Trophoblast cell (in vitro differentiated cells and primary cell): Measurements from ENCODE around the gene TMEM45B.

Experiments
- DNase-seq, 2 donors: peaks; one replicate each; pipeline ENCODE4 v3.0.0-alpha.2; 2016
- H2AFZ ChIP-seq: 2 replicates; pipeline ENCODE4 v1.6.1; 2013; ENCODE audit warnings: low read length, moderate library complexity, mild to moderate bottlenecking; ENCODE audit not compliant: insufficient read depth, poor library complexity
- H2AK5ac ChIP-seq: 2 replicates; pipeline ENCODE4 v1.6.1; 2013; ENCODE audit warnings: mild to moderate bottlenecking, low read length
- H2BK120ac ChIP-seq: 2 replicates; pipeline ENCODE4 v1.6.1; 2013; ENCODE audit warnings: low read length, mild to moderate bottlenecking, moderate library complexity; ENCODE audit not compliant: insufficient read depth, poor library complexity
- H2BK12ac ChIP-seq: 2 replicates; pipeline ENCODE4 v1.6.1; 2013; ENCODE audit warnings: mild to moderate bottlenecking, low read length, moderate library complexity
- H2BK5ac ChIP-seq: 2 replicates; pipeline ENCODE4 v1.6.1; 2013; ENCODE audit warnings: low read length, low read depth, moderate library complexity, mild to moderate bottlenecking; ENCODE audit not compliant: poor library complexity
- H3K14ac ChIP-seq: 2 replicates; pipeline ENCODE4 v1.6.1; 2013; ENCODE audit warnings: mild to moderate bottlenecking, low read length
- H3K18ac ChIP-seq: 2 replicates; pipeline ENCODE4 v1.6.1; 2013; ENCODE audit warnings: mild to moderate bottlenecking, low read length
- H3K23ac ChIP-seq: 2 replicates; pipeline ENCODE4 v1.6.1; 2013; ENCODE audit warnings: low read length
- H3K27ac ChIP-seq: 2 replicates; pipeline ENCODE4 v1.5.1; 2013; ENCODE audit warnings: low read depth, mild to moderate bottlenecking, inconsistent platforms, low read length, moderate library complexity
- H3K27me3 ChIP-seq: 2 replicates; pipeline ENCODE4 v1.6.1; 2013; ENCODE audit warnings: inconsistent platforms, mild to moderate bottlenecking, low read length, moderate library complexity; ENCODE audit not compliant: insufficient read depth
- H3K36me3 ChIP-seq, 2 experiments: 1 replicate in 1 of 2; 2 replicates in 1 of 2; pipeline ENCODE4 v1.6.1; 2013; ENCODE audit warnings: low read length in 2 of 2, mild to moderate bottlenecking in 2 of 2, moderate library complexity in 1 of 2; ENCODE audit not compliant: insufficient read depth in 2 of 2, control insufficient read depth in 1 of 2
- H3K4ac ChIP-seq: 2 replicates; pipeline ENCODE4 v1.6.1; 2013; ENCODE audit warnings: low read depth, mild to moderate bottlenecking, low read length, moderate library complexity
- H3K4me1 ChIP-seq, 2 experiments: 1 replicate in 1 of 2; 2 replicates in 1 of 2; pipeline ENCODE4 v1.6.1; 2013; ENCODE audit warnings: low read length in 2 of 2, mild to moderate bottlenecking in 2 of 2, moderate library complexity in 1 of 2; ENCODE audit not compliant: insufficient read depth in 2 of 2, control insufficient read depth in 1 of 2
- H3K4me2 ChIP-seq: 2 replicates; pipeline ENCODE4 v1.6.1; 2013; ENCODE audit warnings: inconsistent platforms, mild to moderate bottlenecking, low read length, moderate library complexity
- H3K4me3 ChIP-seq: 2 replicates; pipeline ENCODE4 v1.5.1; 2013; ENCODE audit warnings: mild to moderate bottlenecking, low read depth, low read length, inconsistent platforms
- H3K79me1 ChIP-seq: one replicate; pipeline ENCODE4 v1.6.1; 2013; ENCODE audit warnings: low read length
- H3K79me2 ChIP-seq: 2 replicates; pipeline ENCODE4 v1.6.1; 2013; ENCODE audit warnings: low read length, mild to moderate bottlenecking; ENCODE audit not compliant: control insufficient read depth, insufficient read depth, poor library complexity
- H3K9ac ChIP-seq: 2 replicates; pipeline ENCODE4 v1.6.1; 2013; ENCODE audit warnings: mild to moderate bottlenecking, low read length
- H3K9me3 ChIP-seq: 2 replicates; pipeline ENCODE4 v1.6.1; 2013; ENCODE audit warnings: low read depth, mild to moderate bottlenecking, control low read depth, inconsistent platforms, low read length; ENCODE audit not compliant: insufficient read depth
- H4K12ac ChIP-seq: 2 replicates; pipeline ENCODE4 v1.6.1; 2013; ENCODE audit warnings: low read depth, mild to moderate bottlenecking, low read length, moderate library complexity
- H4K8ac ChIP-seq: 2 replicates; pipeline ENCODE4 v1.6.1; 2013; ENCODE audit warnings: low read depth, mild to moderate bottlenecking, low read length, moderate library complexity
- H4K91ac ChIP-seq: one replicate; pipeline ENCODE4 v1.6.1; 2013; ENCODE audit warnings: low read depth, mild to moderate bottlenecking, low read length, moderate library complexity
- WGBS: extraction: QIAGEN DNeasy Blood & Tissue Kit; methylation state at CpG from one replicate; pipeline ENCODE4 v1.1.7; 2013; ENCODE audit warnings: missing lambda C conversion rate; ENCODE audit not compliant: insufficient read length, insufficient coverage; ENCODE audit errors: extremely low coverage; 5-methylcytosine and 5-hydroxymethylcytosine counted together

The TMEM45B gene

GRCh38 chr11:129871914-129872313 lies 56.3 kb downstream of the TMEM45B start:
- H4K12ac ChIP-seq, result no peak overlapping the region
- H2BK5ac ChIP-seq, result no peak overlapping the region
- H3K4me1 ChIP-seq, result no peaks in the 10 kb centered on the region
- no peak overlapping the region for H3K14ac ChIP-seq
- no peak overlapping the region for H3K4me3 ChIP-seq
- DNase-seq, result no peak
- H4K8ac ChIP-seq, result no peak overlapping the region
- no peak overlapping the region for H3K18ac ChIP-seq
- no peak overlapping the region for H3K9ac ChIP-seq
- no peak overlapping the region for H3K27ac ChIP-seq
- H2BK120ac ChIP-seq, result no peak overlapping the region
- H3K4me2 ChIP-seq, result no peak overlapping the region
- no peak overlapping the region for H2AK5ac ChIP-seq
- peaks cover 51 to 68% of the 10 kb centered on the region in 2 experiments for H3K36me3 ChIP-seq
- H3K27me3 ChIP-seq, result no peaks in the 10 kb centered on the region
- no CpG with 5 or more reads among the region's 7 CpGs for WGBS
- H2BK12ac ChIP-seq, result no peak overlapping the region
- no peaks in the 10 kb centered on the region for H3K79me1 ChIP-seq
- no peaks in the 10 kb centered on the region for H3K79me2 ChIP-seq
- no peak overlapping the region for H4K91ac ChIP-seq
- no peak overlapping the region for H3K23ac ChIP-seq
- H2AFZ ChIP-seq, result no peak overlapping the region
- no peak overlapping the region for H3K4ac ChIP-seq
- no peaks in the 10 kb centered on the region for H3K9me3 ChIP-seq

- Histone ChIP-seq H3K9ac (no peak overlapping the region), H3K4me1 (no peaks in the 10 kb centered on the region), H3K23ac (no peak overlapping the region), H3K27ac (no peak overlapping the region), H4K12ac (no peak overlapping the region), H3K27me3 (no peaks in the 10 kb centered on the region), H2BK120ac (no peak overlapping the region), H2AK5ac (no peak overlapping the region), H3K4me2 (no peak overlapping the region), H4K91ac (no peak overlapping the region), H2BK12ac (no peak overlapping the region), H3K14ac (no peak overlapping the region), H3K4me3 (no peak overlapping the region), H3K9me3 (peaks cover 2% of the 10 kb centered on the region), H4K8ac (no peak overlapping the region), H3K36me3 (peaks cover 50 to 79% of the 10 kb centered on the region in 2 experiments), H3K4ac (no peak overlapping the region), H3K79me1 (no peaks in the 10 kb centered on the region), H2AFZ (no peak overlapping the region), H3K18ac (no peak overlapping the region), H2BK5ac (no peak overlapping the region), H3K79me2 (no peaks in the 10 kb centered on the region)
- WGBS, result no CpG with 5 or more reads among the region's 3 CpGs
- no peak for DNase-seq
Observed at GRCh38 chr11:129880311-129880710, 64.7 kb downstream of the TMEM45B start.

GRCh38 chr11:129881570-129882170 lies 66.0 kb downstream of the TMEM45B start:
- no peak overlapping the region for H2BK120ac ChIP-seq
- no CpG with 5 or more reads among the region's 9 CpGs for WGBS
- H2AK5ac ChIP-seq, result no peak overlapping the region
- H3K4me3 ChIP-seq, result no peak overlapping the region
- H3K9ac ChIP-seq, result no peak overlapping the region
- H3K79me2 ChIP-seq, result no peaks in the 10 kb centered on the region
- peak; percentile 34 to 65 for DNase-seq
- H3K4ac ChIP-seq, result no peak overlapping the region
- no peak overlapping the region for H3K27ac ChIP-seq
- H4K12ac ChIP-seq, result no peak overlapping the region
- no peak overlapping the region for H3K14ac ChIP-seq
- no peak overlapping the region for H2BK5ac ChIP-seq
- no peak overlapping the region for H4K8ac ChIP-seq
- H3K4me1 ChIP-seq, result no peaks in the 10 kb centered on the region
- H3K9me3 ChIP-seq, result peaks cover 2% of the 10 kb centered on the region
- no peaks in the 10 kb centered on the region for H3K79me1 ChIP-seq
- H4K91ac ChIP-seq, result no peak overlapping the region
- no peak overlapping the region for H3K4me2 ChIP-seq
- H3K18ac ChIP-seq, result no peak overlapping the region
- H3K36me3 ChIP-seq, result peaks cover 49 to 78% of the 10 kb centered on the region in 2 experiments
- H2AFZ ChIP-seq, result no peak overlapping the region
- no peak overlapping the region for H3K23ac ChIP-seq
- H2BK12ac ChIP-seq, result no peak overlapping the region
- H3K27me3 ChIP-seq, result no peaks in the 10 kb centered on the region

- no peak overlapping the region for H3K4ac ChIP-seq
- no peak overlapping the region for H2BK5ac ChIP-seq
- no peak overlapping the region for H3K4me2 ChIP-seq
- peaks cover 38 to 69% of the 10 kb centered on the region in 2 experiments for H3K36me3 ChIP-seq
- no peaks in the 10 kb centered on the region for H3K4me1 ChIP-seq
- no peak overlapping the region for H2AFZ ChIP-seq
- no peak overlapping the region for H4K91ac ChIP-seq
- no peak overlapping the region for H3K27ac ChIP-seq
- H3K9ac ChIP-seq, result no peak overlapping the region
- no peak overlapping the region for H3K18ac ChIP-seq
- no peak overlapping the region for H2AK5ac ChIP-seq
- H3K27me3 ChIP-seq, result no peaks in the 10 kb centered on the region
- no peaks in the 10 kb centered on the region for H3K79me2 ChIP-seq
- DNase-seq, result no peak
- no peak overlapping the region for H4K8ac ChIP-seq
- H3K4me3 ChIP-seq, result no peak overlapping the region
- no peaks in the 10 kb centered on the region for H3K79me1 ChIP-seq
- no peak overlapping the region for H3K14ac ChIP-seq
- H4K12ac ChIP-seq, result no peak overlapping the region
- H2BK120ac ChIP-seq, result no peak overlapping the region
- H3K9me3 ChIP-seq, result peaks cover 2% of the 10 kb centered on the region
- no CpG with 5 or more reads among the region's 8 CpGs for WGBS
- no peak overlapping the region for H3K23ac ChIP-seq
- H2BK12ac ChIP-seq, result no peak overlapping the region
Observed at GRCh38 chr11:129884581-129884980, 68.9 kb downstream of the TMEM45B start.
